GM12865 (cell line): ENCODE results near the gene IFNA21.

Source experiments
- DNase-seq: peaks from one replicate; pipeline ENCODE4 v3.0.0; 2010; ENCODE audit warnings: low read depth
- H3K4me3 ChIP-seq: 2 replicates; pipeline ENCODE4 v1.5.1; 2011; ENCODE audit warnings: mild to moderate bottlenecking, low read depth, low read length, control low read depth
- CTCF ChIP-seq: IDR thresholded peaks from 2 replicates; pipeline ENCODE4 v1.5.1; 2011; ENCODE audit warnings: low read length, control low read depth, low read depth, inconsistent platforms; ENCODE audit not compliant: insufficient read depth; ENCODE audit errors: missing control alignments

Gene IFNA21

GRCh38 chr9:21121595-21122251, 44.7 kb downstream of the IFNA21 start:
- no peak overlapping the region for H3K4me3 ChIP-seq
- no peak for TF ChIP-seq CTCF
- peak; percentile 58 for DNase-seq

GRCh38 chr9:21121079-21121478, 45.4 kb downstream of the IFNA21 start:
- DNase-seq = peak; percentile 15
- TF ChIP-seq CTCF = no peak
- no peak overlapping the region for H3K4me3 ChIP-seq

GRCh38 chr9:21119093-21119770, 47.2 kb downstream of the IFNA21 start:
- no peak for TF ChIP-seq CTCF
- DNase-seq = no peak
- no peak overlapping the region for H3K4me3 ChIP-seq
